SU-DHL-6 (cell line): ENCODE results near the gene C20orf144.

Source experiments
- CTCF ChIP-seq: fragments of 200-600 bp; sonication (generic); IDR thresholded peaks from one replicate; pipeline ENCODE4 v1.5.1; 2017; ENCODE audit warnings: antibody characterized with exemption, mild to moderate bottlenecking, low read length, moderate library complexity; ENCODE audit not compliant: insufficient read depth, poor library complexity, severe bottlenecking
- EZH2phosphoT487 ChIP-seq: fragments of 200-600 bp; sonication (generic), shearing (Covaris generic); conservative IDR thresholded peaks from 2 replicates; pipeline ENCODE4 v1.6.1; 2018; ENCODE audit warnings: mild to moderate bottlenecking, antibody characterized with exemption, low read length, moderate library complexity, mixed read lengths

DNA sequence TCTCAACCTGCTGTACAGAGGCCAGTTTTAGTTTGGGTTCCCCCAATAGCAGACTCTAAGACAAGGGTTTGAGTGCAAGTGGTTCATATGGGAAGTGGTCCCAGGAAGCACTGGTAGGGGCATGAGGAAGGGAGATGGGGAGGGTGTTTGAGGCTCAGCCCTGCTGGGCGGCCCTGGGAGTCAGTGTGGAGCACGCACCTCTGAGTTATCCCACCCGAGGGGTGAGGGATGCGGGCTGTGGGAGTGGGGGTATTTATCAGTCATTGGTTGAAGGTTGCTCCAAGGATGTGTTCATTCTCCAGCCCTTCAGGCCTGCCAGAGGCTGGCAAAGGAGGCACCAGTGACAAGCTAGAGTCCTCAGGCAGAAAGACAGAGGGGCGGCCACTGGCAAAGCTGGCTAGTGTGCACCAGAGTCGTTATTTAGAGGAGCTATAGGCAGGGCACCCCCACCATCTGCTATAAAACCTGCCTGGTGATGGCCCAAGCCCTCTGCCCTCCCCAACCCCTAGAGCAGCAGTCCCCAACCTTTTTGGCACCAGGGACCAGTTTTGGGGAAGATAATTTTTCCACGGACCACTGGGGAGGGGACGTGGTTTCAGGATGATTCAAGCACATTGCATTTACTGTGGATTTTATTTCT, 41.5 kb downstream of the C20orf144 start:
- TF ChIP-seq CTCF (no peak), EZH2phosphoT487 (no peak)
